HepG2 (cell line): ENCODE data around the gene CORO7. TPM values are rescaled to one million over a fixed set of nuclear protein-coding genes. Genes with fewer than 3 reads are reported as not detected.

ENCODE experiments used
- BORCS8-MEF2B ChIP-seq: sonication (generic); formaldehyde crosslinking; IDR thresholded peaks from 2 replicates; pipeline ENCODE4 v1.8.0; 2022; ENCODE audit warnings: mild to moderate bottlenecking, missing genetic modification reagents
- ETV5 ChIP-seq: IDR thresholded peaks from 2 replicates; pipeline ENCODE4 v1.6.1; 2018; ENCODE audit warnings: missing biosample characterization, missing genetic modification reagents, inconsistent platforms, borderline replicate concordance
- FOXK2 ChIP-seq: fragments of 450-650 bp; IDR thresholded peaks from 2 replicates; pipeline ENCODE4 v1.6.1; 2016
- GABPB1 ChIP-seq: IDR thresholded peaks from 2 replicates; pipeline ENCODE4 v1.6.1; 2016; ENCODE audit warnings: mild to moderate bottlenecking, missing genetic modification reagents, moderate library complexity, missing compliant biosample characterization
- NONO ChIP-seq, 2 experiments: fragments of 450-650 bp in 1 of 2; sonication (generic) in 1 of 2; formaldehyde crosslinking in 1 of 2; IDR thresholded peaks in 1 of 2; conservative IDR thresholded peaks in 1 of 2; 2 replicates each; pipeline versions ENCODE4 v1.6.1 to v1.8.0; 2017 to 2022; ENCODE audit warnings: mild to moderate bottlenecking in 1 of 2, missing genetic modification reagents in 1 of 2, moderate library complexity in 1 of 2
- RCOR2 ChIP-seq: IDR thresholded peaks from 2 replicates; pipeline ENCODE4 v1.6.1; 2016; ENCODE audit warnings: missing biosample characterization, missing genetic modification reagents
- SMC3 ChIP-seq: IDR thresholded peaks from 2 replicates; pipeline ENCODE4 v1.6.1; 2011; ENCODE audit warnings: low read length, improper control_type of control experiment
- SPEN ChIP-seq: sonication (generic); formaldehyde crosslinking; IDR thresholded peaks from 2 replicates; pipeline ENCODE4 v1.5.1; 2020; ENCODE audit warnings: low read depth, mild to moderate bottlenecking, missing genetic modification reagents
- ZFP90 ChIP-seq: sonication (generic); formaldehyde crosslinking; IDR thresholded peaks from 2 replicates; pipeline ENCODE4 v1.8.0; 2022; ENCODE audit warnings: missing genetic modification reagents, mild to moderate bottlenecking, inconsistent platforms, borderline replicate concordance
- ZNF274 ChIP-seq: sonication (generic); formaldehyde crosslinking; IDR thresholded peaks from 2 replicates; pipeline ENCODE4 v1.5.1; 2020; ENCODE audit warnings: mild to moderate bottlenecking, missing genetic modification reagents
- ZNF331 ChIP-seq: sonication (generic); formaldehyde crosslinking; IDR thresholded peaks from 2 replicates; pipeline ENCODE4 v1.4.0; 2020; ENCODE audit warnings: missing genetic modification reagents
- ZNF34 ChIP-seq: sonication (generic); formaldehyde crosslinking; IDR thresholded peaks from 2 replicates; pipeline ENCODE4 v1.4.0; 2020; ENCODE audit warnings: mild to moderate bottlenecking, missing genetic modification reagents, borderline replicate concordance
- ZNF567 ChIP-seq: sonication (generic); formaldehyde crosslinking; IDR thresholded peaks from 2 replicates; pipeline ENCODE4 v1.8.1; 2023; ENCODE audit warnings: mild to moderate bottlenecking, missing genetic modification reagents, borderline replicate concordance
- ZNF772 ChIP-seq: sonication (generic); formaldehyde crosslinking; IDR thresholded peaks from 2 replicates; pipeline ENCODE4 v1.5.0; 2020; ENCODE audit warnings: mild to moderate bottlenecking, missing genetic modification reagents
- ZNF782 ChIP-seq: sonication (generic); formaldehyde crosslinking; IDR thresholded peaks from 2 replicates; pipeline ENCODE4 v1.4.0; 2020; ENCODE audit warnings: missing genetic modification reagents, mild to moderate bottlenecking, borderline replicate concordance
- ZNF891 ChIP-seq: sonication (generic); formaldehyde crosslinking; IDR thresholded peaks from 2 replicates; pipeline ENCODE4 v1.5.0; 2020; ENCODE audit warnings: mild to moderate bottlenecking, missing genetic modification reagents
- polyA plus RNA-seq, 8 experiments: library from polyadenylated mRNA; depleted of rRNA in 3 of 8; stranded (reverse) in 7 of 8; unstranded in 1 of 8; fragments of >200 nt; fragmentation: Illumina TruSeq in 4 of 8; extraction: Trizol in 4 of 8; gene quantifications; 2 replicates each; pipeline versions ENCODE4 v1.2.1 to v1.2.3, GENCODE V29; 2011 to 2016; ENCODE audit warnings: low read depth in 4 of 8, missing spikeins in 1 of 8, mixed read lengths in 1 of 8; ENCODE audit not compliant: insufficient read depth in 1 of 8
- total RNA-seq, 5 experiments: library from RNA; depleted of rRNA; stranded (reverse); fragments of >200 nt; fragmentation: Illumina TruSeq; extraction: Trizol; gene quantifications; 2 replicates each; pipeline ENCODE4 v1.2.3, GENCODE V29; 2016; ENCODE audit warnings: low read depth in 1 of 5
- TF ChIP-seq, protein P1 (sequence below): IDR thresholded peaks from 2 replicates; pipeline ENCODE4 v1.6.1; 2018; ENCODE audit warnings: missing genetic modification reagents, mild to moderate bottlenecking, missing compliant biosample characterization
- TF ChIP-seq, protein P2 (sequence below), 2 experiments: fragments of 450-650 bp in 1 of 2; sonication (generic) in 1 of 2; formaldehyde crosslinking; IDR thresholded peaks; 2 replicates each; pipeline versions ENCODE4 v1.5.0 to v1.8.0; 2020 to 2022; ENCODE audit warnings: mild to moderate bottlenecking in 1 of 2, missing genetic modification reagents in 1 of 2
- TF ChIP-seq, protein P3 (sequence below): sonication (generic); formaldehyde crosslinking; IDR thresholded peaks from 2 replicates; pipeline ENCODE4 v1.5.0; 2020; ENCODE audit warnings: mild to moderate bottlenecking, missing genetic modification reagents, borderline replicate concordance
- TF ChIP-seq, protein P4 (sequence below): IDR thresholded peaks from 2 replicates; pipeline ENCODE4 v1.6.1; 2016
- TF ChIP-seq, protein P5 (sequence below): sonication (generic); formaldehyde crosslinking; IDR thresholded peaks from 2 replicates; pipeline ENCODE4 v1.4.0; 2020; ENCODE audit warnings: missing genetic modification reagents

The CORO7 gene
- total and polyA plus RNA-seq, 2 of the 13 experiments (the other 11 are each of a cell fraction or from before 2014, with no cell fraction given), result 9.9 to 14.3 TPM

DNA sequence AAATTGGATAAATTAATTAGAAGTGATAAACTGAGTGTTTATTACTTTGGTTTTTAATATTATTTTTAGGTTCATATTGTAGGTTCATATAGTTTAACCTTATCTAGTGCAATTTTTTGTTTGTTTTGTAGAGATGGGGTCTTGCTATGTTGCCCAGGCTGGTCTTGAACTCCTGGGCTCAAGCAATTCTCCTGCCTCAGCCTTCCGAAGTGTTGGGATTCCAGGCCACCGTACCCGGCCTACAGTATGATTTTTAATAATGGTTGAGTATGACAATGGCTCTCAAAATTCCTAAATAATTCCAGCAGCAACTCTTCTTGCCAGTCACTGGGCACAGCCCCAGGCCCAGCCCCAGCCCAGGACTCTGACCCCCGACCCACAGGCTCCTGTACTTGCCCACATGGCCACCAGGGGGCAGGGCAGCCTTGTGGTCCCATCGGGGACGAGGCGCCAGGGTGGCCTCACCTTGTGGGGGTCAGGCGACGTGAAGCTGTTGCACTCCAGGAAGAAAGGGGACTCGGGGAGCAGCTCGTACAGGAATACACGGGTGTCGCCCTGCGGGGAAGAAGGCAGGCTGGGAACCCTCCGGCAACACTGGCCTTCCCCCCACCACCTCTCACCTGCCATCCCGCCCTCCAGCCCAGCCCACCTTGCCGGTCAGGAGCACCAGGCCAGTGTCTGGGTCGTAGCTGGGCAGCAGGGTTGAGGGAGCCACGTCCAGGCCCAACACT is 57.4 kb downstream of the CORO7 start (continued):
- TF ChIP-seq, protein P1, sequence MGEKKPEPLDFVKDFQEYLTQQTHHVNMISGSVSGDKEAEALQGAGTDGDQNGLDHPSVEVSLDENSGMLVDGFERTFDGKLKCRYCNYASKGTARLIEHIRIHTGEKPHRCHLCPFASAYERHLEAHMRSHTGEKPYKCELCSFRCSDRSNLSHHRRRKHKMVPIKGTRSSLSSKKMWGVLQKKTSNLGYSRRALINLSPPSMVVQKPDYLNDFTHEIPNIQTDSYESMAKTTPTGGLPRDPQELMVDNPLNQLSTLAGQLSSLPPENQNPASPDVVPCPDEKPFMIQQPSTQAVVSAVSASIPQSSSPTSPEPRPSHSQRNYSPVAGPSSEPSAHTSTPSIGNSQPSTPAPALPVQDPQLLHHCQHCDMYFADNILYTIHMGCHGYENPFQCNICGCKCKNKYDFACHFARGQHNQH, result peak; percentile 51; the same call in 1 of the 2 replicates
- TF ChIP-seq NONO (IDR thresholded peaks at IDR 0.05), result no peak
- TF ChIP-seq NONO (CRISPR knock-in tag; conservative IDR thresholded peaks at IDR 0.05), result 0 out of 2 replicates have a peak, but pooled peaks have one; percentile 50
- peak; percentile 14; the same call in 1 of the 2 replicates for TF ChIP-seq ETV5 (CRISPR knock-in tag)
- TF ChIP-seq FOXK2, result no peak
- 0 out of 2 replicates have a peak, but pooled peaks have one; percentile 22 for TF ChIP-seq ZNF772 (CRISPR knock-in tag)
- peak; percentile 69; the same call in 1 of the 2 replicates for TF ChIP-seq ZNF567
- TF ChIP-seq ZFP90 (CRISPR knock-in tag), result peak; percentile 63; the same call in 1 of the 2 replicates
- TF ChIP-seq ZNF891 (CRISPR knock-in tag), result peak; percentile 57; the same call in 1 of the 2 replicates
- no peak for TF ChIP-seq ZNF782 (CRISPR knock-in tag)
- TF ChIP-seq, protein P2, sequence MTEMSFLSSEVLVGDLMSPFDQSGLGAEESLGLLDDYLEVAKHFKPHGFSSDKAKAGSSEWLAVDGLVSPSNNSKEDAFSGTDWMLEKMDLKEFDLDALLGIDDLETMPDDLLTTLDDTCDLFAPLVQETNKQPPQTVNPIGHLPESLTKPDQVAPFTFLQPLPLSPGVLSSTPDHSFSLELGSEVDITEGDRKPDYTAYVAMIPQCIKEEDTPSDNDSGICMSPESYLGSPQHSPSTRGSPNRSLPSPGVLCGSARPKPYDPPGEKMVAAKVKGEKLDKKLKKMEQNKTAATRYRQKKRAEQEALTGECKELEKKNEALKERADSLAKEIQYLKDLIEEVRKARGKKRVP (CRISPR knock-in tag; IDR thresholded peaks at IDR 0.05), result no peak
- TF ChIP-seq, protein P3, sequence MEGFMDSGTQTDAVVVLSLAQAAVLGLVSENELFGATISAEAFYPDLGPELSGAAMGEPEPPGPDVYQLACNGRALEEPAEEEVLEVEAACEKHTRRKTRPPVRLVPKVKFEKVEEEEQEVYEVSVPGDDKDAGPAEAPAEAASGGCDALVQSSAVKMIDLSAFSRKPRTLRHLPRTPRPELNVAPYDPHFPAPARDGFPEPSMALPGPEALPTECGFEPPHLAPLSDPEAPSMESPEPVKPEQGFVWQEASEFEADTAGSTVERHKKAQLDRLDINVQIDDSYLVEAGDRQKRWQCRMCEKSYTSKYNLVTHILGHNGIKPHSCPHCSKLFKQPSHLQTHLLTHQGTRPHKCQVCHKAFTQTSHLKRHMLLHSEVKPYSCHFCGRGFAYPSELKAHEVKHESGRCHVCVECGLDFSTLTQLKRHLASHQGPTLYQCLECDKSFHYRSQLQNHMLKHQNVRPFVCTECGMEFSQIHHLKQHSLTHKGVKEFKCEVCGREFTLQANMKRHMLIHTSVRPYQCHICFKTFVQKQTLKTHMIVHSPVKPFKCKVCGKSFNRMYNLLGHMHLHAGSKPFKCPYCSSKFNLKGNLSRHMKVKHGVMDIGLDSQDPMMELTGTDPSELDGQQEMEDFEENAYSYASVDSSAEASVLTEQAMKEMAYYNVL, result peak; percentile 51; the same call in 1 of the 2 replicates
- TF ChIP-seq ZNF34, result no peak
- peak; percentile 69; the same call in 1 of the 2 replicates for TF ChIP-seq SMC3
- TF ChIP-seq, protein P4, sequence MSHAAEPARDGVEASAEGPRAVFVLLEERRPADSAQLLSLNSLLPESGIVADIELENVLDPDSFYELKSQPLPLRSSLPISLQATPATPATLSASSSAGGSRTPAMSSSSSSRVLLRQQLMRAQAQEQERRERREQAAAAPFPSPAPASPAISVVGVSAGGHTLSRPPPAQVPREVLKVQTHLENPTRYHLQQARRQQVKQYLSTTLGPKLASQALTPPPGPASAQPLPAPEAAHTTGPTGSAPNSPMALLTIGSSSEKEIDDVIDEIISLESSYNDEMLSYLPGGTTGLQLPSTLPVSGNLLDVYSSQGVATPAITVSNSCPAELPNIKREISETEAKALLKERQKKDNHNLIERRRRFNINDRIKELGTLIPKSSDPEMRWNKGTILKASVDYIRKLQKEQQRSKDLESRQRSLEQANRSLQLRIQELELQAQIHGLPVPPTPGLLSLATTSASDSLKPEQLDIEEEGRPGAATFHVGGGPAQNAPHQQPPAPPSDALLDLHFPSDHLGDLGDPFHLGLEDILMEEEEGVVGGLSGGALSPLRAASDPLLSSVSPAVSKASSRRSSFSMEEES (CRISPR knock-in tag), result 0 out of 2 replicates have a peak, but pooled peaks have one; percentile 26
- no peak for TF ChIP-seq RCOR2
- TF ChIP-seq, protein P5, sequence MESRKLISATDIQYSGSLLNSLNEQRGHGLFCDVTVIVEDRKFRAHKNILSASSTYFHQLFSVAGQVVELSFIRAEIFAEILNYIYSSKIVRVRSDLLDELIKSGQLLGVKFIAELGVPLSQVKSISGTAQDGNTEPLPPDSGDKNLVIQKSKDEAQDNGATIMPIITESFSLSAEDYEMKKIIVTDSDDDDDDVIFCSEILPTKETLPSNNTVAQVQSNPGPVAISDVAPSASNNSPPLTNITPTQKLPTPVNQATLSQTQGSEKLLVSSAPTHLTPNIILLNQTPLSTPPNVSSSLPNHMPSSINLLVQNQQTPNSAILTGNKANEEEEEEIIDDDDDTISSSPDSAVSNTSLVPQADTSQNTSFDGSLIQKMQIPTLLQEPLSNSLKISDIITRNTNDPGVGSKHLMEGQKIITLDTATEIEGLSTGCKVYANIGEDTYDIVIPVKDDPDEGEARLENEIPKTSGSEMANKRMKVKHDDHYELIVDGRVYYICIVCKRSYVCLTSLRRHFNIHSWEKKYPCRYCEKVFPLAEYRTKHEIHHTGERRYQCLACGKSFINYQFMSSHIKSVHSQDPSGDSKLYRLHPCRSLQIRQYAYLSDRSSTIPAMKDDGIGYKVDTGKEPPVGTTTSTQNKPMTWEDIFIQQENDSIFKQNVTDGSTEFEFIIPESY (CRISPR knock-in tag), result peak; percentile 87
- TF ChIP-seq GABPB1 (CRISPR knock-in tag), result peak; percentile 30; the same call in 1 of the 2 replicates
- TF ChIP-seq ZNF331, result 0 out of 2 replicates have a peak, but pooled peaks have one; percentile 46
- 0 out of 2 replicates have a peak, but pooled peaks have one; percentile 22 for TF ChIP-seq ZNF274 (CRISPR knock-in tag)
- peak; percentile 47; the same call in 1 of the 2 replicates for TF ChIP-seq SPEN
- TF ChIP-seq BORCS8-MEF2B (CRISPR knock-in tag), result peak; percentile 44; the same call in 1 of the 2 replicates
